IPS DF 6.9 (cell line): ENCODE measurements around the gene CCDC180.
"Not testable (repeated sequence)": the region's sequence is repeated elsewhere in the genome, so short reads cannot be mapped to it uniquely, and the experiment has no call there.

ENCODE experiments used
- DNase-seq: peaks from one replicate; pipeline ENCODE4 v3.0.0-alpha.2; 2013; ENCODE audit warnings: low read depth, low spot score
- H3K27ac ChIP-seq: one replicate; pipeline ENCODE4 v1.5.1; 2013; ENCODE audit warnings: low read length, control low read depth
- H3K27me3 ChIP-seq: 2 replicates; pipeline ENCODE4 v1.6.1; 2013; ENCODE audit warnings: mild to moderate bottlenecking, low read length; ENCODE audit not compliant: control insufficient read depth, insufficient read depth
- H3K36me3 ChIP-seq: 2 replicates; pipeline ENCODE4 v1.6.1; 2013; ENCODE audit warnings: low read length; ENCODE audit not compliant: control insufficient read depth, insufficient read depth
- H3K4me1 ChIP-seq: 2 replicates; pipeline ENCODE4 v1.6.1; 2013; ENCODE audit warnings: low read length; ENCODE audit not compliant: control insufficient read depth, insufficient read depth
- H3K4me3 ChIP-seq: 2 replicates; pipeline ENCODE4 v1.5.1; 2013; ENCODE audit warnings: mild to moderate bottlenecking, low read length
- H3K9me3 ChIP-seq: 2 replicates; pipeline ENCODE4 v1.6.1; 2013; ENCODE audit warnings: low read length, inconsistent platforms; ENCODE audit not compliant: control insufficient read depth, insufficient read depth
- WGBS: extraction: QIAGEN DNeasy Blood & Tissue Kit; methylation state at CpG from one replicate; pipeline ENCODE4 v1.1.7; 2013; ENCODE audit warnings: mixed read lengths, missing lambda C conversion rate; ENCODE audit not compliant: insufficient read length, insufficient coverage; 5-methylcytosine and 5-hydroxymethylcytosine counted together

Gene CCDC180

GRCh38 chr9:97320080-97320642 lies 12.7 kb downstream of the CCDC180 start:
- Histone ChIP-seq H3K36me3 (peaks cover 3% of the 10 kb centered on the region; the same call in 1 of the 2 replicates), H3K27ac (no peak overlapping the region), H3K9me3 (no peaks in the 10 kb centered on the region), H3K27me3 (no peaks in the 10 kb centered on the region), H3K4me3 (no peak overlapping the region), H3K4me1 (no peaks in the 10 kb centered on the region)
- WGBS: no CpG with 5 or more reads among the region's 5 CpGs
- DNase-seq: no peak

GRCh38 chr9:97321251-97321650 lies 13.8 kb downstream of the CCDC180 start:
- WGBS: no CpG with 5 or more reads among the region's 1 CpG

GRCh38 chr9:97321691-97322090 lies 14.2 kb downstream of the CCDC180 start:
- no peaks in the 10 kb centered on the region for H3K4me1 ChIP-seq
- H3K9me3 ChIP-seq: no peaks in the 10 kb centered on the region
- H3K27ac ChIP-seq: no peak overlapping the region
- no peak overlapping the region for H3K4me3 ChIP-seq
- DNase-seq: no peak
- no peaks in the 10 kb centered on the region for H3K27me3 ChIP-seq
- H3K36me3 ChIP-seq: peaks cover 3% of the 10 kb centered on the region; the same call in 1 of the 2 replicates
- no CpG with 5 or more reads among the region's 4 CpGs for WGBS

More at GRCh38 chr9:97321251-97321650, 13.8 kb downstream of the CCDC180 start:
- Histone ChIP-seq H3K4me3 (no peak overlapping the region), H3K9me3 (no peaks in the 10 kb centered on the region), H3K36me3 (peaks cover 3% of the 10 kb centered on the region; the same call in 1 of the 2 replicates), H3K27ac (no peak overlapping the region), H3K27me3 (no peaks in the 10 kb centered on the region), H3K4me1 (no peaks in the 10 kb centered on the region)
- DNase-seq: no peak

- Histone ChIP-seq H3K4me3 (no peak overlapping the region), H3K27ac (no peak overlapping the region), H3K9me3 (no peaks in the 10 kb centered on the region), H3K27me3 (no peaks in the 10 kb centered on the region), H3K36me3 (peaks cover 3% of the 10 kb centered on the region; the same call in 1 of the 2 replicates), H3K4me1 (no peaks in the 10 kb centered on the region)
- no CpG with 5 or more reads among the region's 1 CpG for WGBS
- no peak for DNase-seq
These were observed 14.6 kb downstream of the CCDC180 start for GRCh38 chr9:97322105-97322504.

- peaks cover 3% of the 10 kb centered on the region; the same call in 1 of the 2 replicates for H3K36me3 ChIP-seq
- WGBS: no CpG with 5 or more reads among the region's 5 CpGs
- no peak overlapping the region for H3K27ac ChIP-seq
- DNase-seq: no peak
- H3K9me3 ChIP-seq: no peaks in the 10 kb centered on the region
- H3K27me3 ChIP-seq: no peaks in the 10 kb centered on the region
- no peaks in the 10 kb centered on the region for H3K4me1 ChIP-seq
- no peak overlapping the region for H3K4me3 ChIP-seq
These were observed 17.5 kb downstream of the CCDC180 start for GRCh38 chr9:97324954-97325353.

GRCh38 chr9:97327562-97327961 lies 20.1 kb downstream of the CCDC180 start:
- Histone ChIP-seq H3K36me3 (peaks cover 3% of the 10 kb centered on the region; the same call in 1 of the 2 replicates), H3K4me1 (no peaks in the 10 kb centered on the region), H3K4me3 (no peak overlapping the region), H3K9me3 (no peaks in the 10 kb centered on the region), H3K27me3 (no peaks in the 10 kb centered on the region), H3K27ac (no peak overlapping the region)
- DNase-seq: no peak
- WGBS: no CpG with 5 or more reads among the region's 6 CpGs

- no peak overlapping the region for H3K27ac ChIP-seq
- no peak overlapping the region for H3K4me3 ChIP-seq
- no CpG with 5 or more reads among the region's 3 CpGs for WGBS
- no peaks in the 10 kb centered on the region; the same call in 1 of the 2 replicates for H3K36me3 ChIP-seq
- no peak for DNase-seq
- no peaks in the 10 kb centered on the region for H3K27me3 ChIP-seq
- H3K4me1 ChIP-seq: no peaks in the 10 kb centered on the region
- H3K9me3 ChIP-seq: no peaks in the 10 kb centered on the region
These were observed 25.5 kb downstream of the CCDC180 start for GRCh38 chr9:97332993-97333392.

GRCh38 chr9:97335622-97336021 lies 28.2 kb downstream of the CCDC180 start:
- WGBS: no CpG with 5 or more reads among the region's 7 CpGs
- H3K4me3 ChIP-seq, H3K9me3 ChIP-seq, H3K27ac ChIP-seq, H3K27me3 ChIP-seq, H3K4me1 ChIP-seq, DNase-seq, H3K36me3 ChIP-seq: not testable (repeated sequence)

- DNase-seq: no peak
- Histone ChIP-seq H3K27me3 (no peaks in the 10 kb centered on the region), H3K4me1 (no peaks in the 10 kb centered on the region), H3K27ac (no peak overlapping the region), H3K9me3 (no peaks in the 10 kb centered on the region), H3K36me3 (no peaks in the 10 kb centered on the region), H3K4me3 (no peak overlapping the region)
- no CpG with 5 or more reads among the region's 10 CpGs for WGBS
These were observed 41.4 kb downstream of the CCDC180 start for GRCh38 chr9:97348871-97349270.

- Histone ChIP-seq H3K4me3 (no peak overlapping the region), H3K27ac (no peak overlapping the region), H3K27me3 (no peaks in the 10 kb centered on the region), H3K4me1 (no peaks in the 10 kb centered on the region), H3K36me3 (no peaks in the 10 kb centered on the region), H3K9me3 (no peaks in the 10 kb centered on the region)
- no peak for DNase-seq
- no CpG with 5 or more reads among the region's 1 CpG for WGBS
These were observed 41.9 kb downstream of the CCDC180 start for GRCh38 chr9:97349400-97349799.

- Histone ChIP-seq H3K4me1 (no peaks in the 10 kb centered on the region), H3K9me3 (no peaks in the 10 kb centered on the region), H3K27ac (no peak overlapping the region), H3K27me3 (no peaks in the 10 kb centered on the region), H3K4me3 (no peak overlapping the region), H3K36me3 (no peaks in the 10 kb centered on the region)
- no peak for DNase-seq
- no CpG with 5 or more reads among the region's 4 CpGs for WGBS
These were observed 47.2 kb downstream of the CCDC180 start for GRCh38 chr9:97354637-97355036.
